KMS-11 (cell line): ENCODE results near the gene HS3ST2.

Experiments
- H2AFZ ChIP-seq: fragments of 200-600 bp; sonication (generic); 2 replicates; pipeline ENCODE4 v1.6.1; 2016; ENCODE audit warnings: antibody characterized with exemption, mixed run types, low read depth
- H3K27ac ChIP-seq: fragments of 200-600 bp; sonication (generic); 2 replicates; pipeline ENCODE4 v1.6.1; 2016; ENCODE audit warnings: mild to moderate bottlenecking, mixed run types
- H3K27me3 ChIP-seq: fragments of 200-600 bp; sonication (generic); 2 replicates; pipeline ENCODE4 v1.6.1; 2017; ENCODE audit warnings: mild to moderate bottlenecking, low read depth, mixed run types, moderate library complexity; ENCODE audit not compliant: insufficient read depth
- H3K36me3 ChIP-seq: fragments of 200-600 bp; sonication (generic); 2 replicates; pipeline ENCODE4 v1.6.1; 2017; ENCODE audit warnings: mild to moderate bottlenecking, mixed run types; ENCODE audit not compliant: insufficient read depth
- H3K4me1 ChIP-seq: fragments of 200-600 bp; sonication (generic); 2 replicates; pipeline ENCODE4 v1.6.1; 2016; ENCODE audit warnings: mild to moderate bottlenecking, low read depth, mixed run types; ENCODE audit not compliant: poor library complexity, severe bottlenecking
- H3K4me2 ChIP-seq: fragments of 200-600 bp; sonication (generic); 2 replicates; pipeline ENCODE4 v1.7.0; 2016; ENCODE audit warnings: mild to moderate bottlenecking, mixed run types
- H3K4me3 ChIP-seq: fragments of 200-600 bp; sonication (generic); IDR thresholded peaks from 2 replicates; pipeline ENCODE4 v1.6.1; 2017; ENCODE audit warnings: low read depth, low read length, mixed read lengths; ENCODE audit not compliant: insufficient read depth
- H3K79me2 ChIP-seq: fragments of 200-600 bp; sonication (generic); 2 replicates; pipeline ENCODE4 v1.6.1; 2016; ENCODE audit warnings: low read depth, mixed run types; ENCODE audit not compliant: insufficient read depth
- H3K9ac ChIP-seq: fragments of 200-600 bp; sonication (generic); 2 replicates; pipeline ENCODE4 v1.6.1; 2016; ENCODE audit warnings: mild to moderate bottlenecking, mixed run types
- H4K20me1 ChIP-seq: fragments of 200-600 bp; sonication (generic); 2 replicates; pipeline ENCODE4 v1.6.1; 2016; ENCODE audit warnings: mild to moderate bottlenecking, mixed run types; ENCODE audit not compliant: insufficient read depth
- CTCF ChIP-seq: fragments of 200-600 bp; sonication (generic); conservative IDR thresholded peaks from 2 replicates; pipeline ENCODE4 v1.6.1; 2017; ENCODE audit warnings: low read depth, mild to moderate bottlenecking, antibody characterized with exemption, low read length, moderate library complexity, mixed read lengths

Gene HS3ST2

GRCh38 chr16:22874394-22874793 lies 60.4 kb downstream of the HS3ST2 start:
- Histone ChIP-seq H3K4me2 (no peak overlapping the region), H3K9ac (no peak overlapping the region), H3K4me3 (no peak overlapping the region), H3K27ac (no peak overlapping the region), H3K36me3 (no peaks in the 10 kb centered on the region), H3K4me1 (no peaks in the 10 kb centered on the region), H2AFZ (no peak overlapping the region), H4K20me1 (no peaks in the 10 kb centered on the region), H3K79me2 (no peaks in the 10 kb centered on the region), H3K27me3 (no peaks in the 10 kb centered on the region)
- no peak for TF ChIP-seq CTCF

GRCh38 chr16:22878955-22879354 lies 65.0 kb downstream of the HS3ST2 start:
- Histone ChIP-seq H3K27ac (no peak overlapping the region), H3K4me3 (no peak overlapping the region), H3K4me1 (no peaks in the 10 kb centered on the region), H3K27me3 (no peaks in the 10 kb centered on the region), H2AFZ (no peak overlapping the region), H3K4me2 (no peak overlapping the region), H3K36me3 (no peaks in the 10 kb centered on the region), H3K79me2 (no peaks in the 10 kb centered on the region), H4K20me1 (no peaks in the 10 kb centered on the region), H3K9ac (no peak overlapping the region)
- TF ChIP-seq CTCF, result no peak

- no peaks in the 10 kb centered on the region for H4K20me1 ChIP-seq
Observed at GRCh38 chr16:22879466-22879865, 65.5 kb downstream of the HS3ST2 start.

GRCh38 chr16:22882981-22883380 lies 69.0 kb downstream of the HS3ST2 start:
- Histone ChIP-seq H2AFZ (no peak overlapping the region), H4K20me1 (no peaks in the 10 kb centered on the region), H3K36me3 (no peaks in the 10 kb centered on the region), H3K4me2 (no peak overlapping the region), H3K79me2 (no peaks in the 10 kb centered on the region), H3K27ac (no peak overlapping the region), H3K4me1 (no peaks in the 10 kb centered on the region), H3K9ac (no peak overlapping the region), H3K4me3 (no peak overlapping the region), H3K27me3 (no peaks in the 10 kb centered on the region)
- no peak for TF ChIP-seq CTCF

More at GRCh38 chr16:22879466-22879865, 65.5 kb downstream of the HS3ST2 start:
- Histone ChIP-seq H3K27me3 (no peaks in the 10 kb centered on the region), H3K79me2 (no peaks in the 10 kb centered on the region), H3K4me1 (no peaks in the 10 kb centered on the region), H3K4me2 (no peak overlapping the region), H3K27ac (no peak overlapping the region), H2AFZ (no peak overlapping the region), H3K9ac (no peak overlapping the region), H3K36me3 (no peaks in the 10 kb centered on the region), H3K4me3 (no peak overlapping the region)
- no peak for TF ChIP-seq CTCF
